Naive thymus-derived CD8-positive, alpha-beta T cell (primary cell): ENCODE data around the gene FAM114A2. TPM values are rescaled to one million over a fixed set of nuclear protein-coding genes. Genes with fewer than 3 reads are reported as not detected.
A peak's percentile ranks its signal among the peaks of the same experiment; 100 is the strongest.
"Not testable (repeated sequence)": the region's sequence is repeated elsewhere in the genome, so short reads cannot be mapped to it uniquely, and the experiment has no call there.

ENCODE experiments used
- ATAC-seq, 2 donors: fragments of 150-1000 bp; cut with Tn5 transposase in 1 of 2; sonication (Bioruptor Pico), chemical (Tn5 transposase) in 1 of 2; 1 replicate in 1 of 2; 2 replicates in 1 of 2; pipeline ENCODE4 v1.10.0; 2021; ENCODE audit warnings: mild to moderate bottlenecking in 2 of 2, moderate library complexity in 2 of 2
- POLR2A ChIA-PET: fragments of 350-600 bp; sonication (Branson Sonifier 250); formaldehyde crosslinking; loops from one replicate; lab custom pipeline; 2021; ENCODE audit warnings: antibody characterized with exemption; lab: Charles Lee
- DNase-seq, 10 donors: peaks; one replicate each; pipeline versions ENCODE4 v3.0.0 to v3.0.0-alpha.2; 2020 to 2022
- H3K27ac Mint-ChIP-seq, 10 donors: one replicate each; pipeline ENCODE4 v1.8.0; 2020 to 2022; ENCODE audit warnings: mild to moderate bottlenecking in 10 of 10, mixed read lengths in 10 of 10, moderate library complexity in 4 of 10, inconsistent platforms in 1 of 10
- H3K27me3 Mint-ChIP-seq, 5 donors: one replicate each; pipeline ENCODE4 v1.8.0; 2021 to 2022; ENCODE audit warnings: mixed read lengths in 5 of 5
- H3K36me3 Mint-ChIP-seq, 3 donors: one replicate each; pipeline ENCODE4 v1.8.0; 2020 to 2022; ENCODE audit warnings: mixed read lengths in 3 of 3, mild to moderate bottlenecking in 2 of 3, inconsistent platforms in 1 of 3
- H3K4me1 Mint-ChIP-seq, 4 donors: one replicate each; pipeline ENCODE4 v1.8.0; 2021 to 2022; ENCODE audit warnings: mixed read lengths in 4 of 4
- H3K4me3 Mint-ChIP-seq, 10 donors: one replicate each; pipeline ENCODE4 v1.8.0; 2020 to 2022; ENCODE audit warnings: mild to moderate bottlenecking in 10 of 10, mixed read lengths in 10 of 10, moderate library complexity in 6 of 10, inconsistent platforms in 1 of 10
- H3K9me3 Mint-ChIP-seq, 9 donors: one replicate each; pipeline ENCODE4 v1.8.0; 2020 to 2022; ENCODE audit warnings: mixed read lengths in 9 of 9, mild to moderate bottlenecking in 3 of 9, inconsistent platforms in 1 of 9, moderate library complexity in 1 of 9
- polyA plus RNA-seq, 3 donors: library from polyadenylated mRNA; unstranded; fragments of 300-500 nt; fragmentation: Illumina TruSeq; gene quantifications; one replicate each; pipeline ENCODE4 v1.2.3, GENCODE V29; 2021
- total RNA-seq, 8 experiments: library from RNA in 2 of 8; stranded (reverse) in 2 of 8; gene quantifications; one replicate each; pipeline ENCODE4 v1.2.3 and lab custom pipeline; 2021 to 2026

FAM114A2 gene
- total and polyA plus RNA-seq, 5 experiments from 2014 or later: 14.0 to 44.8 (median 21.9) TPM

DNA sequence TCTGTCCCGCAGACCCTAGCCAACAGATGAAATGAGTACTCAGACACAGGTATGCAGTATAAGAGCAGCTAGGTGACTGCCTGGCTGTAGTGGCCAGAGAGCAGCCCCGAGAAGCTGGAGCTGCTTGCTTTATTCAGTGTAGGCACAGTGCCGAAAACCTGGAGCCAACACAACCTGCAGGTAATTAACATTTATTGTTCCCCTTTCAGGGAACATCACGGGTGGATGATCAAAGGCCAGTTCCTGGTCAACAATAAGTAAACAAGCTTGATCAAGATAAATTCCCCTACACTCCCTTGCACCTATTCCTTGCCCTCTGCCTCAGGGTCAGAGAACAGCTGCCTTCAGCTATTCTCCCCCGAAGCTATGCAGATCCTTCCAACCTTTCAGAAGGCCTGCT lies 31.1 kb upstream of the FAM114A2 start:
- Mint-ChIP-seq H3K4me1 (peaks cover 5 to 15% (median 9%) of the 10 kb centered on the region in 4 donors), H3K27me3 (peaks cover 0 to 23% (median 8%) of the 10 kb centered on the region in 5 donors)
- H3K4me3 Mint-ChIP-seq, H3K36me3 Mint-ChIP-seq, ATAC-seq, DNase-seq, H3K27ac Mint-ChIP-seq, H3K9me3 Mint-ChIP-seq, POLR2A ChIA-PET: not testable (repeated sequence)

GRCh38 chr5:154065971-154066370 lies 27.3 kb upstream of the FAM114A2 start:
- Mint-ChIP-seq H3K36me3 (peaks cover 0 to 3% (median 2%) of the 10 kb centered on the region in 3 donors), H3K9me3 (no peaks in the 10 kb centered on the region), H3K4me1 (no peaks in the 10 kb centered on the region), H3K27me3 (peaks cover 0 to 15% (median 7%) of the 10 kb centered on the region in 5 donors), H3K27ac (no peak overlapping the region), H3K4me3 (no peak overlapping the region)
- POLR2A ChIA-PET: no interaction called here
- no peak for DNase-seq
- no peak for ATAC-seq

DNA sequence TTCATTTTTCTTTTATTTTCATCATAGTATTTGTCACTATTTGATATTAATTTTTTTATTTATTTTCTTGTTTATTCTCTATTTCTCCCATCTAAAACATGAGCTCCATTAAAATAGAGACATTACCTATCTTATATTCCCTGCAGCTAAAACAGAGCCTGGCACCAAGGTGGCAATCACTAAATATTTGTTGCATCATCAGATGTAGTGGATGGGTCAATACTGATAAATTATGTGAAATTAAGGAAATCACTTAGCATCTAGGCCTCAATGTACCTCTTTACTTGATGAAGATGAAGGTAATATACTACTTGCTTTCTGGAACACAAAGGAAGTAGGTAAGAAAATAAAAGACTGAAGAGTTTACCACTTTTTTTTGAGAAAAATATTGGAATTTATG lies 24.7 kb upstream of the FAM114A2 start:
- Mint-ChIP-seq H3K27me3 (peaks cover 0 to 1% (median 0%) of the 10 kb centered on the region in 5 donors), H3K4me3 (no peak overlapping the region)
- no peak for DNase-seq

DNA sequence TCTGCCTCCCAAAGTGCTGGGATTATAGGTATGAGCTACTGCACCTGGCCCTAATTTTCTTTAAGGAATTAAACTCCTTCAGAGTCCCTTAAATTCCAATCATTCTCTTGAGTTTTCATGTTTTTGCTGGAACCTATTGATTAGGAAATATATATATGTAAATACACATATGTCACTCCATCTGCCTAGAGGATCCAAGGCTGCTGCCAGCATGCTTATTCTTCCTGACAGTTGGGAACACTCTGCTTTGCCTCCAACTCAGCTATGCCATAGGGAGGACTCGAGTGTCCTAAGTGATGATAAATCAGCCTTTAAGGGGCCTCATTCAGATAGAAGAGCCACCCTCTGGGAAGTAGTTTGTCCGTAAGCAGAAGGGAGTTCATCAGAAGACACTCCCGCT lies 21.9 kb upstream of the FAM114A2 start:
- DNase-seq: no peak
- ATAC-seq: no peak
- H3K36me3 Mint-ChIP-seq: peaks cover 0 to 10% (median 4%) of the 10 kb centered on the region in 3 donors
- no peak overlapping the region for H3K27ac Mint-ChIP-seq
- H3K4me3 Mint-ChIP-seq: no peak overlapping the region
- H3K4me1 Mint-ChIP-seq: peaks cover 15 to 18% (median 17%) of the 10 kb centered on the region in 4 donors
- no peaks in the 10 kb centered on the region for H3K9me3 Mint-ChIP-seq
- no peaks in the 10 kb centered on the region for H3K27me3 Mint-ChIP-seq
- POLR2A ChIA-PET: no interaction called here

More for the DNA sequence above, 24.7 kb upstream of the FAM114A2 start:
- Mint-ChIP-seq H3K36me3 (peaks cover 0 to 5% (median 2%) of the 10 kb centered on the region in 3 donors), H3K4me1 (peaks cover 8 to 16% (median 12%) of the 10 kb centered on the region in 4 donors), H3K9me3 (no peaks in the 10 kb centered on the region), H3K27ac (peak overlapping the region in 1 of 10 donors; percentile 0)
- no peak for ATAC-seq
- POLR2A ChIA-PET: no interaction called here

DNA sequence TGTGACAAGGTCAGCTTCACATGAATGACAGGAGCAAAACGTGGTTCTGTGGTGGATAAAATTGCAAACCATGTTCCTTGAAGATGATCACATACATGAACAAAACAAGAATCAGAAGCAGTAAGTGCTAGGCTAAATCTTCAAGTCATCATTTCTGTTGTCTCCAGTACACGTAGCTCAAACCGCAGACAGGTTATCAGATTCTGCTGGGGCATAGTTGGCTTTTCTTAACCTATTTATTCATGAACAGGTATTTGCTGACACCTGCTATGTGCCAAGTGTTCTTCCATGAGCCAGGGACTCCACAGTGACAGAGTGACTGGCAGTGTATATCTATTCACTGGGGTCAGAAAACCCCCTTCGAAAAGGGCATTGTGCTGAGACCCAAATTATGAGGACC lies 20.9 kb upstream of the FAM114A2 start:
- POLR2A ChIA-PET: interaction anchor here (0.9 kb wide), 1 partner anchor 130 kb away, joined by 3 read pairs; no protein-coding TSS in a partner anchor
- Mint-ChIP-seq H3K27me3 (no peaks in the 10 kb centered on the region), H3K4me3 (no peak overlapping the region), H3K27ac (peak overlapping the region in 5 of 10 donors; percentile 13 to 78 (median 47)), H3K36me3 (peaks cover 3 to 19% (median 9%) of the 10 kb centered on the region in 3 donors), H3K4me1 (peaks cover 17 to 24% (median 17%) of the 10 kb centered on the region in 4 donors), H3K9me3 (no peaks in the 10 kb centered on the region)
- DNase-seq (no peak), ATAC-seq (no peak)

DNA sequence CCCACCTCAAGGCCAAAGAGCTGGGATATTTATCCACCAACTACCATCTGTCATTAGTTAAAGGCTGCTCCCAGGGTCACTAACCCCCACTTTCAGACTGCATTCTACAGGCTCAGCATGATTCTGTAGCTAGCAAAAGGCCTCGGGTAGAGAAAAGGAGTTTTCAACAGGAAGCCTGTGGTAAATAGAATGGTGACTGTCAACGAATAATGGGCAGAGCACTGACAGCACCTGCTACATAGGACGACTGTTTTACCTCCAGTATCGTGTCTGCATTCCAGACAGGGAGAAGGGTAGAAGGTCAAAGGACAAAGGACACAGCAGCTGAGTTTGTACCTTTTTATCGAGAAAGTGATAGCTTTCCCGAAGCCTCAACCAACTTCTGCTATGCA lies 20.3 kb upstream of the FAM114A2 start:
- Mint-ChIP-seq H3K27me3 (no peaks in the 10 kb centered on the region), H3K27ac (peak overlapping the region in 7 of 10 donors; percentile 10 to 78 (median 47)), H3K4me3 (peak overlapping the region in 1 of 10 donors; percentile 52), H3K9me3 (no peaks in the 10 kb centered on the region), H3K4me1 (peaks cover 17 to 26% (median 17%) of the 10 kb centered on the region in 4 donors), H3K36me3 (peaks cover 5 to 23% (median 11%) of the 10 kb centered on the region in 3 donors)
- POLR2A ChIA-PET: interaction anchor here (0.9 to 1.3 kb wide), 2 partner anchors 20 to 131 kb away, joined by 3 to 4 read pairs; partner anchors contain the start of genes FAM114A2 and MFAP3
- no peak for DNase-seq
- ATAC-seq: peak in 1 of 2 donors; percentile 35

DNA sequence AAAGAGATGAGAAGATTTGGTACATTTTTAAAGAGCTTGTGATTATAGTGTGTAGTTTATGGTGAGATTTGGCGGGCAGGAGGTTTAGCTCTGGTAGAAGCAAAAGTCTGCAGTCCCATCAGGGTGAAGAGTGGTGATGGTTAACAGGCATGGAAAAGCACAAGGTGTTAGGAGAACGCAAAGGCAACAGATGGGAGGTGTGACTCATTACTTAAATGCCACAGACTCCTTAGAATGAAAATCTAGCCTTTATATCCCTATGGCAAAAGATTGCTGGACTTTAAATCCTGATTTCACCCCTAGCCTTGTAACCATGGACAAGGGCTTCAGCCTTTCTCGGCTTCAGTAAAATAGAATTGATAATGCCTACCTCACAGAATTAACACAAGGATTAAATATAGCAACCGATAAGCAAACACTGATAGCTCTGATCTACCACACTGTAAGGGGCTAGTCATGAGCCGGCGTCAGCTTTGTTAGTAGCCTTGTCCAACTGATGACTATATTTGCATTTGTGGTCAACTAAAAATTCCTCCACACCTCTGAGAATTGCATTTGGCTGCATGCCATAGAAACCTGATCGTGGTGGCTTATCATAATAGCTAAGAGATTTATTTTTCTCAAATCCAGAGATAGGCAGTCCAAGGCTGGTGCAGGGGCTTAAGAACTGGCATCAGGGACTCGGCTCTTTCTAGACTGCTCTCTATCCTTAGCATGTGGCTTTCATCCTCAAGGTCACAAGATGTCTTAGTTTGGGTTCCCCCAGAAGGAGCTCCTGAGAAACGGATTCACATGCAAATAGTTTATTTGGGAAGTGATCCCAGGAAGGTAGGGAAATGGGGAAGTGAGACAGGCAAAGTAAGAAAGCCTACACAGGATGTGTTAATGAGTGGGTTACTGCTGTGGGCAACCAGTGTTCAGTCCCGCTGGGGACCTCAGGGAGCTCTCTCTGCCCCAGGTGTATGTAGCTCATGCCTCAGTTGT lies 19.6 kb upstream of the FAM114A2 start:
- H3K27ac Mint-ChIP-seq: peak overlapping the region in 7 of 10 donors; percentile 13 to 78 (median 47)
- H3K36me3 Mint-ChIP-seq: peaks cover 5 to 30% (median 17%) of the 10 kb centered on the region in 3 donors
- H3K4me3 Mint-ChIP-seq: no peak overlapping the region
- DNase-seq: no peak
- H3K27me3 Mint-ChIP-seq: no peaks in the 10 kb centered on the region
- H3K9me3 Mint-ChIP-seq: no peaks in the 10 kb centered on the region
- POLR2A ChIA-PET: interaction anchor here (0.9 to 1.3 kb wide), 2 partner anchors 20 to 131 kb away, joined by 3 to 4 read pairs; partner anchors contain the start of genes FAM114A2 and MFAP3
- peaks cover 17 to 26% (median 17%) of the 10 kb centered on the region in 4 donors for H3K4me1 Mint-ChIP-seq
- ATAC-seq: peak in 1 of 2 donors; percentile 25

- Mint-ChIP-seq H3K4me1 (peaks cover 18 to 26% (median 19%) of the 10 kb centered on the region in 4 donors), H3K36me3 (peaks cover 5 to 57% (median 41%) of the 10 kb centered on the region in 3 donors), H3K27ac (no peak overlapping the region), H3K9me3 (no peaks in the 10 kb centered on the region), H3K4me3 (no peak overlapping the region), H3K27me3 (no peaks in the 10 kb centered on the region)
- POLR2A ChIA-PET: no interaction called here
- DNase-seq (no peak), ATAC-seq (no peak)
These were observed 16.5 kb upstream of the FAM114A2 start for GRCh38 chr5:154055201-154055600.

GRCh38 chr5:154053468-154053867 lies 14.8 kb upstream of the FAM114A2 start:
- H3K4me1 Mint-ChIP-seq: peaks cover 5 to 31% (median 16%) of the 10 kb centered on the region in 4 donors
- H3K4me3 Mint-ChIP-seq: no peak overlapping the region
- no peak overlapping the region for H3K27ac Mint-ChIP-seq
- no peaks in the 10 kb centered on the region for H3K9me3 Mint-ChIP-seq
- H3K36me3 Mint-ChIP-seq: peaks cover 11 to 64% (median 51%) of the 10 kb centered on the region in 3 donors
- H3K27me3 Mint-ChIP-seq: no peaks in the 10 kb centered on the region
- no peak for ATAC-seq
- POLR2A ChIA-PET: interaction anchor here (0.5 kb wide), 1 partner anchor 390 kb away, joined by 4 read pairs; no protein-coding TSS in a partner anchor
- no peak for DNase-seq

GRCh38 chr5:154049636-154050035 lies 10.9 kb upstream of the FAM114A2 start:
- POLR2A ChIA-PET: interaction anchor here (1.6 kb wide), 1 partner anchor 11 kb away, joined by 3 read pairs; the partner anchor contains the start of genes FAM114A2 and MFAP3
- Mint-ChIP-seq H3K27ac (peak overlapping the region in 1 of 10 donors; percentile 47), H3K4me3 (no peak overlapping the region), H3K9me3 (no peaks in the 10 kb centered on the region), H3K36me3 (peaks cover 8 to 72% (median 47%) of the 10 kb centered on the region in 3 donors), H3K27me3 (no peaks in the 10 kb centered on the region), H3K4me1 (peaks cover 23 to 49% (median 31%) of the 10 kb centered on the region in 4 donors)
- ATAC-seq (no peak), DNase-seq (no peak)

DNA sequence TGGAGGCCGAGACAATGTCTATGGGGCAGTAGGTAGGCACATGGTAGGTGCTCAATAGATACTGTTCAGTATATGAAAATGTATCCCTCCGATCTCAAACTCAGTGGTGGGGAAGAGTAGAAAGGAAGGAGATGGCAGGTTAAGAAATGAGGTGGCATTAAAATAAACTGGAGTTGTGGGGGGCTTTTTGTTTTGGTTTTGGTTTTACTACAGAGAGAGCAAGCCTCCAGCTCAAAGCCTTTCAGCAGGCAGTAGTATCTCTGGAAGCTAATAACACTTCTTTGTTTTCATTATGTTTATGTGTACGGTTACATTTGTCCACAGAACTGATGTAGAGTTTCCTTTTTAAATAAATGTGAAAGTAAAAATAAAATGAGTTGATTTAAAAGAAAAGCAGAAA lies 8.6 kb upstream of the FAM114A2 start:
- Mint-ChIP-seq H3K4me1 (peaks cover 24 to 64% (median 48%) of the 10 kb centered on the region in 4 donors), H3K4me3 (peak overlapping the region in 2 of 10 donors; percentile 1 to 5), H3K9me3 (no peaks in the 10 kb centered on the region), H3K36me3 (peaks cover 7 to 61% (median 28%) of the 10 kb centered on the region in 3 donors), H3K27ac (peak overlapping the region in 7 of 10 donors; percentile 41 to 73 (median 58)), H3K27me3 (no peaks in the 10 kb centered on the region)
- ATAC-seq: no peak
- DNase-seq: no peak
- POLR2A ChIA-PET: no interaction called here

- Mint-ChIP-seq H3K9me3 (no peaks in the 10 kb centered on the region), H3K4me1 (peaks cover 25 to 72% (median 53%) of the 10 kb centered on the region in 4 donors), H3K27me3 (no peaks in the 10 kb centered on the region), H3K36me3 (peaks cover 7 to 54% (median 23%) of the 10 kb centered on the region in 3 donors), H3K27ac (peak overlapping the region in 1 of 10 donors; percentile 36), H3K4me3 (no peak overlapping the region)
- no peak for ATAC-seq
- DNase-seq: no peak
- POLR2A ChIA-PET: no interaction called here
These were observed 7.8 kb upstream of the FAM114A2 start for GRCh38 chr5:154046486-154046885.
